ENCODE results near the gene GPRIN3. TPM values are rescaled to one million over a fixed set of nuclear protein-coding genes. Genes with fewer than 3 reads are reported as not detected.

Gene GPRIN3
- polyA plus RNA-seq, 1 donor (not counting 4 experiments of a cell fraction or from before 2014, with no cell fraction given): not detected

DNA sequence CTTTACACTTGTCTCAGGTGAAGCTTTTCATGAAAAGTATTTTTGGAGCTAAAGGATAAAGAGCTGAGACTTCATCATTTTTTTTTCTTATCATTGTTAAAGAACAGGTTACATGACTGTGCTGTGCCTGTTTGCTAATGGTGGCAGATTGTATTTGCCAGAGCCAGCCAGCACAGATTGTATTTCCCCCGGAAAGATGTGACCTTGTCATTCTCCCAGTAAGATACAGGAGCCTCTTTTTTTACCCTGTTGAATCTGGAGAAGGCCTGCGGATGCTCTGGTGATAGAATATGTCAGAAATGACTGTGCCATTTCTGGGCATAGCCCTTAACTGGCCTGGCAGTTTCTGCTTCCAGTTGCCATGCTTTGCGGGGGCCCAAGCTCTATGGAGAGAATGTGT lies 91.9 kb downstream of the GPRIN3 start:
- Histone ChIP-seq H3K27me3 (ENCODE audit: control insufficient read depth, extremely low read depth, insufficient read depth, low read length) (peaks cover 5% of the 10 kb centered on the region), H3K27ac (ENCODE audit: control insufficient read depth, insufficient read depth, low read length) (no peak overlapping the region), H3K36me3 (ENCODE audit: control insufficient read depth in 2 of 2, extremely low read depth in 1 of 2, insufficient read depth in 2 of 2, low read length in 2 of 2) (no peaks in the 10 kb centered on the region), H3K4me3 (ENCODE audit: control insufficient read depth in 2 of 3, extremely low read depth in 1 of 3, insufficient read depth in 2 of 3, low read depth in 1 of 3, low read length in 3 of 3) (no peak overlapping the region), H2AFZ (ENCODE audit: control insufficient read depth, low read length) (no peak overlapping the region), H3K9ac (ENCODE audit: control insufficient read depth, extremely low read depth, insufficient read depth, low read length) (no peak overlapping the region), H4K20me1 (ENCODE audit: control insufficient read depth, extremely low read depth, insufficient read depth, low read length) (no peaks in the 10 kb centered on the region), H3K4me1 (ENCODE audit: control insufficient read depth, extremely low read depth, insufficient read depth, low read length) (no peaks in the 10 kb centered on the region), H3K4me2 (ENCODE audit: control insufficient read depth, extremely low read depth, insufficient read depth, low read depth, low read length) (no peak overlapping the region), H3K9me3 (ENCODE audit: control insufficient read depth, low read depth, low read length) (no peaks in the 10 kb centered on the region), H3K79me2 (ENCODE audit: control insufficient read depth, insufficient read depth, low read length) (no peaks in the 10 kb centered on the region), H3K9me1 (ENCODE audit: control insufficient read depth, extremely low read depth, insufficient read depth, low read length) (no peaks in the 10 kb centered on the region)
- FAIRE-seq (no peak), DNase-seq (ENCODE audit: low read depth, low spot score) (no peak)
- dilution Hi-C loops (cut with MboI; ENCODE audit: extremely low pct_ligation_motif_present, low sequenced_read_pairs): no loop called here
- TF ChIP-seq EZH2 (IDR thresholded peaks at IDR 0.05; ENCODE audit: low read length): no peak
- TF ChIP-seq, protein P1, sequence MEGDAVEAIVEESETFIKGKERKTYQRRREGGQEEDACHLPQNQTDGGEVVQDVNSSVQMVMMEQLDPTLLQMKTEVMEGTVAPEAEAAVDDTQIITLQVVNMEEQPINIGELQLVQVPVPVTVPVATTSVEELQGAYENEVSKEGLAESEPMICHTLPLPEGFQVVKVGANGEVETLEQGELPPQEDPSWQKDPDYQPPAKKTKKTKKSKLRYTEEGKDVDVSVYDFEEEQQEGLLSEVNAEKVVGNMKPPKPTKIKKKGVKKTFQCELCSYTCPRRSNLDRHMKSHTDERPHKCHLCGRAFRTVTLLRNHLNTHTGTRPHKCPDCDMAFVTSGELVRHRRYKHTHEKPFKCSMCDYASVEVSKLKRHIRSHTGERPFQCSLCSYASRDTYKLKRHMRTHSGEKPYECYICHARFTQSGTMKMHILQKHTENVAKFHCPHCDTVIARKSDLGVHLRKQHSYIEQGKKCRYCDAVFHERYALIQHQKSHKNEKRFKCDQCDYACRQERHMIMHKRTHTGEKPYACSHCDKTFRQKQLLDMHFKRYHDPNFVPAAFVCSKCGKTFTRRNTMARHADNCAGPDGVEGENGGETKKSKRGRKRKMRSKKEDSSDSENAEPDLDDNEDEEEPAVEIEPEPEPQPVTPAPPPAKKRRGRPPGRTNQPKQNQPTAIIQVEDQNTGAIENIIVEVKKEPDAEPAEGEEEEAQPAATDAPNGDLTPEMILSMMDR (optimal IDR thresholded peaks at IDR 0.05 in 1 of 3, IDR thresholded peaks at IDR 0.05 in 1 of 3, conservative IDR thresholded peaks at IDR 0.05 in 1 of 3; ENCODE audit: extremely low read depth in 1 of 3, insufficient read depth in 2 of 3, low read length in 3 of 3): no peak

DNA sequence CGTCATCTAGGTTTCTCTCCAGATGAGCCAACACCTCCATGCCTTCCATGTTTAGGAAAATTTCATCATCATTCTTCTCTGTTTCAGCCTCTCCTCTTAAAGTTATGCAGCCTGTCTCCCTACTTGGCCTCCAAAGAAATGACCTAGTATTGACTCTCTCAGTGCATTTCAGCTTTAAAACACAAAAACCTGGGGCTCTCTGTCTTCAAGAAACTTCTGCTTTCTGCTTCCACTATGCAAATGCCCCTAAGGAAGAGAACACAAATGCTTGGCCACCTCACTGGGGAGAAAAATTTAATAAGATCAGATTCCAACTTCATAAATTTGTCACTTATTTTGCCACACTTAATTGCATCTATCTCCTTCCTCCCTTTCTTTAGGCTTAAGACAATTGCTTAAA lies 93.3 kb downstream of the GPRIN3 start:
- H2AFZ ChIP-seq (ENCODE audit: control insufficient read depth, low read length): no peak overlapping the region
- H3K9ac ChIP-seq (ENCODE audit: control insufficient read depth, extremely low read depth, insufficient read depth, low read length): no peak overlapping the region
- H3K9me1 ChIP-seq (ENCODE audit: control insufficient read depth, extremely low read depth, insufficient read depth, low read length): no peaks in the 10 kb centered on the region
- H3K4me2 ChIP-seq (ENCODE audit: control insufficient read depth, extremely low read depth, insufficient read depth, low read depth, low read length): no peak overlapping the region
- H3K36me3 ChIP-seq (ENCODE audit: control insufficient read depth in 2 of 2, extremely low read depth in 1 of 2, insufficient read depth in 2 of 2, low read length in 2 of 2): no peaks in the 10 kb centered on the region
- H3K79me2 ChIP-seq (ENCODE audit: control insufficient read depth, insufficient read depth, low read length): no peaks in the 10 kb centered on the region
- DNase-seq (ENCODE audit: low read depth, low spot score) (no peak), FAIRE-seq (no peak)
- H3K4me1 ChIP-seq (ENCODE audit: control insufficient read depth, extremely low read depth, insufficient read depth, low read length): no peaks in the 10 kb centered on the region
- H4K20me1 ChIP-seq (ENCODE audit: control insufficient read depth, extremely low read depth, insufficient read depth, low read length): no peaks in the 10 kb centered on the region
- TF ChIP-seq EZH2 (IDR thresholded peaks at IDR 0.05; ENCODE audit: low read length): no peak
- TF ChIP-seq, protein P1 (optimal IDR thresholded peaks at IDR 0.05 in 1 of 3, IDR thresholded peaks at IDR 0.05 in 1 of 3, conservative IDR thresholded peaks at IDR 0.05 in 1 of 3; ENCODE audit: extremely low read depth in 1 of 3, insufficient read depth in 2 of 3, low read length in 3 of 3): no peak
- H3K27me3 ChIP-seq (ENCODE audit: control insufficient read depth, extremely low read depth, insufficient read depth, low read length): peaks cover 5% of the 10 kb centered on the region
- H3K27ac ChIP-seq (ENCODE audit: control insufficient read depth, insufficient read depth, low read length): no peak overlapping the region
- no peak overlapping the region for H3K4me3 ChIP-seq (ENCODE audit: control insufficient read depth in 2 of 3, extremely low read depth in 1 of 3, insufficient read depth in 2 of 3, low read depth in 1 of 3, low read length in 3 of 3)
- H3K9me3 ChIP-seq (ENCODE audit: control insufficient read depth, low read depth, low read length): no peaks in the 10 kb centered on the region
- dilution Hi-C loops (cut with MboI; ENCODE audit: extremely low pct_ligation_motif_present, low sequenced_read_pairs): no loop called here

Data from keratinocyte (primary cell).